ENCODE data around the gene AGBL1.

Gene AGBL1

DNA sequence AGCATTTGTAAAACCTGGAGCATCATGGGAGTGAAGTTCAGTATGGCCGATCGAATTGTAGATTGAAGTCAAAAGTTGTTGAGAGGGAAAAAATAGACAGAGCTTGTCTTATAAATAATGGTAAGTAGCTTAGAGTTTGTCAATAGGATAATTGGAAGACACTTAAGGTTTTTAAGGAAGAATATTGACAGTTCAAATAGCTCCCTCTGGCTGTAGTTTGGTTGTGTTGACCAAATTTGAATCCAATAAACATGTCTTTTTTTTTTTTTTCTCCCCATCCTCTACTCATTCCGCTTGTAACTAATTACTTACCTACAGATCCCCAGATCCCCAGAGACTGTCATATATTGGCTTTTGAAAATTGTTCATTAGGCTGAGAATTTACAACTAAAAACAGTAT lies 677.0 kb downstream of the AGBL1 start:
- TF ChIP-seq, protein P1, sequence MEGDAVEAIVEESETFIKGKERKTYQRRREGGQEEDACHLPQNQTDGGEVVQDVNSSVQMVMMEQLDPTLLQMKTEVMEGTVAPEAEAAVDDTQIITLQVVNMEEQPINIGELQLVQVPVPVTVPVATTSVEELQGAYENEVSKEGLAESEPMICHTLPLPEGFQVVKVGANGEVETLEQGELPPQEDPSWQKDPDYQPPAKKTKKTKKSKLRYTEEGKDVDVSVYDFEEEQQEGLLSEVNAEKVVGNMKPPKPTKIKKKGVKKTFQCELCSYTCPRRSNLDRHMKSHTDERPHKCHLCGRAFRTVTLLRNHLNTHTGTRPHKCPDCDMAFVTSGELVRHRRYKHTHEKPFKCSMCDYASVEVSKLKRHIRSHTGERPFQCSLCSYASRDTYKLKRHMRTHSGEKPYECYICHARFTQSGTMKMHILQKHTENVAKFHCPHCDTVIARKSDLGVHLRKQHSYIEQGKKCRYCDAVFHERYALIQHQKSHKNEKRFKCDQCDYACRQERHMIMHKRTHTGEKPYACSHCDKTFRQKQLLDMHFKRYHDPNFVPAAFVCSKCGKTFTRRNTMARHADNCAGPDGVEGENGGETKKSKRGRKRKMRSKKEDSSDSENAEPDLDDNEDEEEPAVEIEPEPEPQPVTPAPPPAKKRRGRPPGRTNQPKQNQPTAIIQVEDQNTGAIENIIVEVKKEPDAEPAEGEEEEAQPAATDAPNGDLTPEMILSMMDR (IDR thresholded peaks at IDR 0.05; ENCODE audit: insufficient read depth, low read depth, low read length, missing control alignments) = no peak
- H3K4me3 ChIP-seq (ENCODE audit: low read depth, low read length) = no peak overlapping the region
- no peak for DNase-seq (ENCODE audit: low read depth)

DNA sequence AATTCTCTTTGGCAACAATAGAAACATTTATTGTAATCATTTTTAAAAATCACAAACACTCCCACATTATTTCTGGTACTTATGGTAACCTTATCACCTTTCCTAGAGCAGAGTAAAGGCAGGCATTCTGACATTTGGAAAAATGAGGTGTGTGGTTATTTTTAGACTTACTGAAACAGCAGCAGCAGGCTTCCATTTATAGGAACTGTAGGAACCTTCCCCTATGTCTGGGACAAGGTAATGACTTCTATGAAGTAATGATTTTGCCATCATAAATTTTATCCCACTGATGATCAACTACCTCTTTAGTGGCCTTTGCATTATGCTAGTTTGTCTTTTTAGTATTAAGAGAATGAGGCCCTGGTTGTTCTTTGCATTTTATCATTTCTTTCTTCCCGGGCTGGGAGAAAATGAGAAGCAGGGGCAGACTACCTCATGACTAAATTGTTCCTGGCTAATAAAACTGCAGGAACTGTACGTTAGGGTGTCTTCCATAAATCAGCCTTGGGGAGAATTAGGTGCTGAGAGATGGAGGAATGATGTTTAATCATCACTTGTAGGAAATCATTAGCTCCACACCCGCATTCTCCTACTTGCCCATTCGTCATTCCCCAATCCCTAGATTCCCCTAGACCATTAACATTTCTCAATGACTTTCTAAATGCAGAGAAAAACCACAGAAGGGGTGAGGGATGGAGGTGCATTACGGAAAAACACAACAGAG lies 680.3 kb downstream of the AGBL1 start:
- TF ChIP-seq, protein P1 (IDR thresholded peaks at IDR 0.05; ENCODE audit: insufficient read depth, low read depth, low read length, missing control alignments) = no peak
- no peak overlapping the region for H3K4me3 ChIP-seq (ENCODE audit: low read depth, low read length)
- DNase-seq (ENCODE audit: low read depth) = no peak

DNA sequence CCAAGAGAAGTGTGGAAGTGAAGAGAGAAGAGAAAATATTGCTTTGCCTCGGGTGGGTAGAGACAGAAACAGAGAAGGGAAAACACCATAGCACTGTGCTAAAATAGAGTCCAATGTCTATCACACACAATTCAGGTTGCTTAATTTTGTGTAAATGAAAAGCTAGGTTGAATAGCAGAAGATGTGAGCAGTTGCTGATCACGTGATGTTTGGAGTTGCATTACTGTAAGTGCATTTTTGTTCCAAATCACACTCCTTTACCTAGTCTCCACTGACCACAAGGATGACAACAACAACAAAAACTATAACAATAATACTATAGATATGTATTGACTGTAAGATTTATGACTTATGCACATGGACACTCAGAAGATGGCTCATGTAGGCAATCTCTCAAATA lies 683.2 kb downstream of the AGBL1 start:
- H3K4me3 ChIP-seq (ENCODE audit: low read depth, low read length) = no peak overlapping the region
- TF ChIP-seq, protein P1 (IDR thresholded peaks at IDR 0.05; ENCODE audit: insufficient read depth, low read depth, low read length, missing control alignments) = no peak
- no peak for DNase-seq (ENCODE audit: low read depth)

DNA sequence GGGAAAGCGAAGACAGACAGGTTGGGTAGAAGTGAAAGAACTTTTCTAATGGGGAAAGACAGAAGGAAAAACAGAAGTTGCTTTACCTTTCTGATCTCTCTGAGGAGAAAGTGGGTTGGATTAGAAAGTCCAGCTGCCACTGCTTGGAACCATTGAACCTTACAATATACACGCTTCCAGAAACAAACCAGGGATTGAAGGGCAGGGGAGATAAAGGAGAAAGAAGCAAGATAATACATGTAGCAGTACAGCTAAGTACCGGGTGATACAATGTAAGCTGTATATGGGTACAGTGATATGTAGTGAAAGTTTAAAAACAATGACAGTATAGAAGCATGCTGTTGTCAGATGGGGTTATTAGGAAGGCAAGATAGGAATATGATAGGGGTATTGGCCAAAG lies 684.4 kb downstream of the AGBL1 start:
- TF ChIP-seq, protein P1 (IDR thresholded peaks at IDR 0.05; ENCODE audit: insufficient read depth, low read depth, low read length, missing control alignments) = no peak
- DNase-seq (ENCODE audit: low read depth) = no peak
- no peak overlapping the region for H3K4me3 ChIP-seq (ENCODE audit: low read depth, low read length)

DNA sequence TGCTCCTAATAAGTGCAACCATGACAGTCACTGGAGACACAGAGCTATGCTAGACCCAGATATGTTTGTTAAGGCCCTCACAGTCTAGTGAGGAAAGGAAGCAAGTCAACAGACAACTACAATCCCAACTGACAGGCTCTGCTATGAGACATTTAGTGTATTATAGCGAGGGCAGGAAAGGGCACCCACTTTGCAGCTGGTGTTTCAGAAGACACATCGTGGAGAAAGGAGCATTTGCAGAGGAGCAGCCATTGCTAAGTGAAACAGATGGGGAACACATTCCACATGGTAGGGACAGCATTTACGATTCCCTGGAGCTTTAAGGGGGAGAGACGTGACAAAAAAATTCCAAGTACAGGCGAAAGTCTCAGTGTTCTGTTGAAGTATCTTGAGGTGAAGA lies 685.6 kb downstream of the AGBL1 start:
- H3K4me3 ChIP-seq (ENCODE audit: low read depth, low read length) = no peak overlapping the region
- DNase-seq (ENCODE audit: low read depth) = no peak
- TF ChIP-seq, protein P1 (IDR thresholded peaks at IDR 0.05; ENCODE audit: insufficient read depth, low read depth, low read length, missing control alignments) = no peak

DNA sequence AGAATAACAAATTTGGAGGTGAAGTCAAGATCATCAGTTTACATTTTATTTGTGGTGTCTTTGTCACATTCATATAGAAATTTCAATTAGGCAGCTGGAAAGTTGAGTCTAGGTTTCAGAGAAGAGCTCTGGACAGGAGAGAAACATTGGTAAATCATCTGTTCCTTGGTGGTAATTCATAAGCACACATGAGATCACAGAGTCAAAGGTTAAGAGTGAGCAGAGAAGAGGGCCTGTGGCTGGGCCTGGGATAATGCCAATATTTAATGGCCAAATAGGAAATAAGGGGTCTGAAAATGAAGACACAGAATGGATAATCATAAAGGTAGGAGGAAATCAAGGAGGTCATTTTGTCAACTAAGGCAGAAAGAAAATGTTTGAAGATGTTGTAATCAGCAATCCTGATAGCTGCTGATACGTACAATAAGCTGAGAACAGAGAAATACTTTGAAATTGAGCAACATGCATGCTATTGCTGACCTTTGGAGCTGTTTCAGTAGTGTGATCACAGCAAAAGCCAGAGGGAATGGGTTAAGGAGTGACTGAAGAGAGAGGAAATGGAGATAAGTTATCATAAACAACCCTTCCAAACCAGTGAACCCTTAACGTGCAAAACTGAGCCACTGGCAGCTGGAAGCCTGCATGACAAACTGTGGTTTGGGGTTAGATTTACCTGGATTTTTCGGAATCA lies 692.8 kb downstream of the AGBL1 start:
- TF ChIP-seq, protein P1 (IDR thresholded peaks at IDR 0.05; ENCODE audit: insufficient read depth, low read depth, low read length, missing control alignments) = no peak
- no peak overlapping the region for H3K4me3 ChIP-seq (ENCODE audit: low read depth, low read length)
- no peak for DNase-seq (ENCODE audit: low read depth)
